Neural cell (in vitro differentiated cells): ENCODE measurements around the gene PDZRN3. TPM values are rescaled to one million over a fixed set of nuclear protein-coding genes. Genes with fewer than 3 reads are reported as not detected.

Experiments used
- H2AFZ ChIP-seq: fragments of 200-600, 300-800 bp; sonication (generic), shearing (Covaris generic); 2 replicates; pipeline ENCODE4 v1.6.0; 2014; ENCODE audit warnings: low read depth, mild to moderate bottlenecking, antibody characterized with exemption, low read length, moderate library complexity
- H3F3A ChIP-seq: fragments of 200-600 bp; shearing (Covaris generic); 2 replicates; pipeline ENCODE4 v1.6.1; 2016; ENCODE audit warnings: mild to moderate bottlenecking, moderate library complexity, mixed read lengths, antibody characterized with exemption, low read length; ENCODE audit not compliant: insufficient read depth, poor library complexity, severe bottlenecking
- H3K27ac ChIP-seq: fragments of 200-600, 300-800 bp; sonication (generic), shearing (Covaris generic); 2 replicates; pipeline ENCODE4 v1.5.1; 2014; ENCODE audit warnings: mild to moderate bottlenecking, low read length, moderate library complexity
- H3K27me3 ChIP-seq: fragments of 300-800, 200-600 bp; sonication (generic), shearing (Covaris generic); 2 replicates; pipeline ENCODE4 v1.6.0; 2014; ENCODE audit warnings: mild to moderate bottlenecking, low read depth, low read length, moderate library complexity; ENCODE audit not compliant: insufficient read depth
- H3K36me3 ChIP-seq: fragments of 300-800, 200-600 bp; sonication (generic), shearing (Covaris generic); 2 replicates; pipeline ENCODE4 v1.5.1; 2014; ENCODE audit warnings: mild to moderate bottlenecking, antibody characterized with exemption, low read length, moderate library complexity; ENCODE audit not compliant: insufficient read depth
- H3K4me2 ChIP-seq: fragments of 300-800, 200-600 bp; sonication (generic), shearing (Covaris generic); 2 replicates; pipeline ENCODE4 v1.6.0; 2014; ENCODE audit warnings: mild to moderate bottlenecking, low read length
- H3K4me3 ChIP-seq: fragments of 300-800, 200-600 bp; sonication (generic), shearing (Covaris generic); 2 replicates; pipeline ENCODE4 v1.5.1; 2014; ENCODE audit warnings: mild to moderate bottlenecking, low read length, moderate library complexity
- H3K79me2 ChIP-seq: fragments of 200-600 bp; shearing (Covaris generic); replicated peaks from 2 replicates; pipeline ENCODE4 v1.6.0; 2014; ENCODE audit warnings: mild to moderate bottlenecking, low read length, moderate library complexity; ENCODE audit not compliant: insufficient read depth
- H3K9ac ChIP-seq: fragments of 300-800, 200-600 bp; sonication (generic), shearing (Covaris generic); 2 replicates; pipeline ENCODE4 v1.6.1; 2016; ENCODE audit warnings: mild to moderate bottlenecking, low read length, mixed read lengths
- H3K9me2 ChIP-seq: fragments of 200-600 bp; shearing (Covaris generic); 2 replicates; pipeline ENCODE4 v1.6.1; 2016; ENCODE audit warnings: mild to moderate bottlenecking, low read length, mixed read lengths; ENCODE audit not compliant: insufficient read depth
- H3K9me3 ChIP-seq: fragments of 200-600, 300-800 bp; sonication (generic), shearing (Covaris generic); 2 replicates; pipeline ENCODE4 v1.6.1; 2016; ENCODE audit warnings: mild to moderate bottlenecking, mixed run types, low read length, moderate library complexity, mixed read lengths
- H4K20me1 ChIP-seq: fragments of 200-600 bp; shearing (Covaris generic); 2 replicates; pipeline ENCODE4 v1.6.1; 2016; ENCODE audit warnings: mild to moderate bottlenecking, mixed run types; ENCODE audit not compliant: insufficient read depth
- CTCF ChIP-seq: fragments of 450-650 bp; IDR thresholded peaks from 2 replicates; pipeline ENCODE4 v1.5.1; 2014; ENCODE audit warnings: antibody characterized with exemption, mild to moderate bottlenecking, moderate library complexity; ENCODE audit not compliant: poor library complexity, severe bottlenecking
- EP300 ChIP-seq: fragments of 450-650 bp; conservative IDR thresholded peaks from 2 replicates; pipeline ENCODE4 v1.6.1; 2014; ENCODE audit warnings: antibody characterized with exemption, mild to moderate bottlenecking, moderate library complexity; ENCODE audit not compliant: poor library complexity, severe bottlenecking
- EZH2 ChIP-seq: fragments of 200-600, 300-800 bp; shearing (Covaris generic), sonication (generic); IDR thresholded peaks from 2 replicates; pipeline ENCODE4 v1.6.1; 2014; ENCODE audit warnings: antibody characterized with exemption, low read length, borderline replicate concordance, mild to moderate bottlenecking; ENCODE audit not compliant: insufficient read depth, poor library complexity, severe bottlenecking
- MXI1 ChIP-seq: fragments of 450-650 bp; conservative IDR thresholded peaks from 2 replicates; pipeline ENCODE4 v1.6.1; 2014; ENCODE audit warnings: antibody characterized with exemption, mild to moderate bottlenecking; ENCODE audit not compliant: poor library complexity, severe bottlenecking
- POLR2AphosphoS5 ChIP-seq: IDR thresholded peaks from 2 replicates; pipeline ENCODE4 v1.6.1; 2012
- RAD21 ChIP-seq: fragments of 450-650 bp; conservative IDR thresholded peaks from 2 replicates; pipeline ENCODE4 v1.6.1; 2014; ENCODE audit warnings: antibody characterized with exemption, mild to moderate bottlenecking, moderate library complexity
- REST ChIP-seq: IDR thresholded peaks from 2 replicates; pipeline ENCODE4 v1.6.1; 2012; ENCODE audit warnings: borderline replicate concordance
- SMC3 ChIP-seq: fragments of 450-650 bp; conservative IDR thresholded peaks from 2 replicates; pipeline ENCODE4 v1.6.1; 2014; ENCODE audit warnings: antibody characterized with exemption, mild to moderate bottlenecking, moderate library complexity; ENCODE audit not compliant: poor library complexity
- TAF1 ChIP-seq: IDR thresholded peaks from 2 replicates; pipeline ENCODE4 v1.6.1; 2012; ENCODE audit warnings: low read depth
- polyA plus RNA-seq: library from polyadenylated mRNA; depleted of rRNA; stranded (reverse); fragments of >200 nt; gene quantifications from 2 replicates; pipeline ENCODE4 v1.2.3, GENCODE V29; 2014

Gene PDZRN3
- polyA plus RNA-seq, 1 donor from 2014 or later: 1.1 TPM

- TF ChIP-seq EZH2 (no peak), EP300 (no peak), SMC3 (no peak), REST (no peak), TAF1 (no peak)
- Histone ChIP-seq H3F3A (no peaks in the 10 kb centered on the region), H4K20me1 (no peaks in the 10 kb centered on the region), H3K4me2 (no peak overlapping the region), H3K27me3 (no peaks in the 10 kb centered on the region), H2AFZ (no peak overlapping the region), H3K9ac (no peak overlapping the region), H3K4me3 (no peak overlapping the region), H3K9me3 (no peaks in the 10 kb centered on the region), H3K9me2 (no peaks in the 10 kb centered on the region), H3K36me3 (no peaks in the 10 kb centered on the region), H3K79me2 (no peaks in the 10 kb centered on the region), H3K27ac (no peak overlapping the region)
These were observed 172.0 kb downstream of the PDZRN3 start for GRCh38 chr3:73452729-73453128.

GRCh38 chr3:73451301-73451944, 173.3 kb downstream of the PDZRN3 start:
- no peaks in the 10 kb centered on the region for H3F3A ChIP-seq
- H3K9ac ChIP-seq: no peak overlapping the region
- no peak overlapping the region for H2AFZ ChIP-seq
- H4K20me1 ChIP-seq: no peaks in the 10 kb centered on the region
- H3K4me2 ChIP-seq: no peak overlapping the region
- H3K36me3 ChIP-seq: no peaks in the 10 kb centered on the region
- no peak overlapping the region for H3K4me3 ChIP-seq
- H3K9me3 ChIP-seq: no peaks in the 10 kb centered on the region
- no peaks in the 10 kb centered on the region for H3K79me2 ChIP-seq
- TF ChIP-seq SMC3 (no peak), RAD21 (no peak), EP300 (no peak), EZH2 (no peak), CTCF (no peak), TAF1 (no peak), MXI1 (no peak), POLR2AphosphoS5 (no peak), REST (no peak)
- H3K27ac ChIP-seq: no peak overlapping the region
- no peaks in the 10 kb centered on the region for H3K9me2 ChIP-seq
- no peaks in the 10 kb centered on the region for H3K27me3 ChIP-seq
